Osteocyte (in vitro differentiated cells): ENCODE data around the gene CYP2C8. TPM values are rescaled to one million over a fixed set of nuclear protein-coding genes. Genes with fewer than 3 reads are reported as not detected.

ENCODE experiments used
- DNase-seq: peaks from one replicate; pipeline ENCODE4 v3.0.0; 2021; ENCODE audit warnings: mixed read lengths; ENCODE audit not compliant: unreplicated experiment; ENCODE audit errors: extremely low spot score
- H3K27ac Mint-ChIP-seq: one replicate; pipeline ENCODE4 v1.8.0; 2021; ENCODE audit warnings: mild to moderate bottlenecking, mixed read lengths; ENCODE audit not compliant: unreplicated experiment
- H3K27me3 Mint-ChIP-seq: one replicate; pipeline ENCODE4 v1.8.0; 2021; ENCODE audit warnings: mixed read lengths; ENCODE audit not compliant: unreplicated experiment
- H3K36me3 Mint-ChIP-seq: one replicate; pipeline ENCODE4 v1.8.0; 2021; ENCODE audit warnings: mixed read lengths; ENCODE audit not compliant: unreplicated experiment
- H3K4me1 Mint-ChIP-seq: one replicate; pipeline ENCODE4 v1.8.0; 2021; ENCODE audit warnings: mixed read lengths; ENCODE audit not compliant: unreplicated experiment
- H3K4me3 Mint-ChIP-seq: one replicate; pipeline ENCODE4 v1.8.0; 2021; ENCODE audit warnings: mild to moderate bottlenecking, moderate library complexity, mixed read lengths; ENCODE audit not compliant: unreplicated experiment
- H3K9me3 Mint-ChIP-seq: one replicate; pipeline ENCODE4 v1.8.0; 2021; ENCODE audit warnings: mixed read lengths; ENCODE audit not compliant: unreplicated experiment
- CTCF ChIP-seq: fragments of 200-600 bp; sonication (generic); IDR thresholded peaks from 2 replicates; pipeline ENCODE4 v1.5.0; 2021; ENCODE audit warnings: antibody characterized with exemption, mild to moderate bottlenecking, moderate library complexity
- total RNA-seq: library from RNA; stranded (reverse); gene quantifications from 2 replicates; pipeline ENCODE4 v1.2.1, GENCODE V29; 2021

Gene CYP2C8
- total RNA-seq, 1 donor from 2014 or later, result not detected

GRCh38 chr10:95048206-95048605 is 21.1 kb downstream of the CYP2C8 start:
- Mint-ChIP-seq H3K4me3 (no peak overlapping the region), H3K27me3 (no peaks in the 10 kb centered on the region), H3K9me3 (no peaks in the 10 kb centered on the region), H3K36me3 (no peaks in the 10 kb centered on the region), H3K27ac (no peak overlapping the region), H3K4me1 (no peaks in the 10 kb centered on the region)
- DNase-seq, result no peak
- no peak for TF ChIP-seq CTCF

- Mint-ChIP-seq H3K36me3 (no peaks in the 10 kb centered on the region), H3K27me3 (no peaks in the 10 kb centered on the region), H3K27ac (no peak overlapping the region), H3K9me3 (no peaks in the 10 kb centered on the region), H3K4me3 (no peak overlapping the region), H3K4me1 (no peaks in the 10 kb centered on the region)
- no peak for DNase-seq
- TF ChIP-seq CTCF, result no peak
These were observed 30.0 kb downstream of the CYP2C8 start for GRCh38 chr10:95039281-95039680.

GRCh38 chr10:95035332-95036295 is 33.7 kb downstream of the CYP2C8 start:
- Mint-ChIP-seq H3K27ac (no peak overlapping the region), H3K4me1 (no peaks in the 10 kb centered on the region), H3K9me3 (no peaks in the 10 kb centered on the region), H3K27me3 (no peaks in the 10 kb centered on the region), H3K36me3 (no peaks in the 10 kb centered on the region), H3K4me3 (no peak overlapping the region)
- no peak for TF ChIP-seq CTCF
- no peak for DNase-seq

GRCh38 chr10:95034401-95034800 is 34.9 kb downstream of the CYP2C8 start:
- no peak for TF ChIP-seq CTCF
- H3K27me3 Mint-ChIP-seq, result no peaks in the 10 kb centered on the region
- H3K4me1 Mint-ChIP-seq, result no peaks in the 10 kb centered on the region
- H3K4me3 Mint-ChIP-seq, result no peak overlapping the region
- H3K9me3 Mint-ChIP-seq, result no peaks in the 10 kb centered on the region
- no peak overlapping the region for H3K27ac Mint-ChIP-seq
- no peak for DNase-seq
- H3K36me3 Mint-ChIP-seq, result no peaks in the 10 kb centered on the region

GRCh38 chr10:95031656-95032055 is 37.6 kb downstream of the CYP2C8 start:
- Mint-ChIP-seq H3K9me3 (no peaks in the 10 kb centered on the region), H3K4me1 (no peaks in the 10 kb centered on the region), H3K27me3 (no peaks in the 10 kb centered on the region), H3K27ac (no peak overlapping the region), H3K4me3 (no peak overlapping the region), H3K36me3 (no peaks in the 10 kb centered on the region)
- no peak for DNase-seq
- no peak for TF ChIP-seq CTCF
